ENCODE measurements around the gene MRFAP1L1.

Gene MRFAP1L1

GRCh38 chr4:6703786-6704185 lies 5.9 kb downstream of the MRFAP1L1 start:
- TF ChIP-seq CTCF (IDR thresholded peaks at IDR 0.05; ENCODE audit: low read depth, low read length, missing control alignments): no peak
- in situ Hi-C loops (cut with HindIII; ENCODE audit: low pct_ligation_motif_present, low sequenced_read_pairs): no loop called here
- Histone ChIP-seq H3K27ac (no peak overlapping the region), H3K4me3 (ENCODE audit: low read depth, low read length) (no peak overlapping the region), H3K36me3 (replicated peaks) (peaks cover 6% of the 10 kb centered on the region), H3K27me3 (replicated peaks) (no peaks in the 10 kb centered on the region)
- no peak for DNase-seq

DNA sequence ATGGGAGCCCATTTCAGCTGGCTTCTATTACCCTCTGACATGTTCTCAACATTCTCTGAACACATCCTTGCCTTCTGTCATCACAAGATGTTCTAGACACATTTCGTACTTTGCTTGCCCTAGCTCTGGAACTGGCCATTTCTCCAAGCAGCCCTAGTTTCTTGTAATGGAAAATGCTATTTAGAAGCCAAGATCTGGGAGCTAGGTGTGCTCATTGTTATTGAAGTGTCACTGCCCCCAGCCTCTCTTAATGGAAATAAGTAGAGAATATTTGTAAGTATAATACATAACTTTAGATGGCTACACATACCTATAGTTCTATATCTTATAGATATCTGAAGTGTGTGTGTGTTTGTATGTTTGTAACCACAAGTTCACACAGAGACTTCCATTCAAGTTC lies 6.9 kb downstream of the MRFAP1L1 start:
- Histone ChIP-seq H3K27ac (no peak overlapping the region), H3K36me3 (replicated peaks) (peaks cover 6% of the 10 kb centered on the region), H3K4me3 (ENCODE audit: low read depth, low read length) (no peak overlapping the region), H3K27me3 (replicated peaks) (no peaks in the 10 kb centered on the region)
- TF ChIP-seq CTCF (IDR thresholded peaks at IDR 0.05; ENCODE audit: low read depth, low read length, missing control alignments): no peak
- in situ Hi-C loops (cut with HindIII; ENCODE audit: low pct_ligation_motif_present, low sequenced_read_pairs): no loop called here
- DNase-seq: no peak

DNA sequence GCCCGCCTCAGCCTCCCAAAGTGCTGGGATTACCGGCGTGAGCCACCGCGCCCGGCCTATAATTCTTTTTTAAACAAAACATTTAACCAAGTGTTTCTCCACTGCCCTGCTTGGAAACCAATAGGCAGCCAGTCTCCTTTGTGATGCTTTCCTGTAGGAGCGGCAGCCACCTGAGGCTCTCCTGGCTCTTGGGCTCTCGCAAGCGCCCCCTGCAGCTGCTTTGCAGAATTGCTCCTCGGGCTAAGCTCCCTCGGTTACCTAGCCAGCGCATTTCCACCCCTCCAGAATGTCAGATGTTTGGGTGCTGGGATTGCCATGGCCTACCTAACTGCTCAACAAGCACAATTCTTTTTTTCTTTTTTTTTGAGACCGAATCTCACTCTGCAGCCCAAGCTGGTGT lies 8.3 kb downstream of the MRFAP1L1 start:
- no peaks in the 10 kb centered on the region for H3K27me3 ChIP-seq (replicated peaks)

GRCh38 chr4:6699903-6700302 lies 9.8 kb downstream of the MRFAP1L1 start:
- Histone ChIP-seq H3K36me3 (replicated peaks) (peaks cover 2% of the 10 kb centered on the region), H3K4me3 (ENCODE audit: low read depth, low read length) (no peak overlapping the region), H3K27ac (no peak overlapping the region), H3K27me3 (replicated peaks) (no peaks in the 10 kb centered on the region)
- no peak for TF ChIP-seq CTCF (IDR thresholded peaks at IDR 0.05; ENCODE audit: low read depth, low read length, missing control alignments)
- in situ Hi-C loops (cut with HindIII; ENCODE audit: low pct_ligation_motif_present, low sequenced_read_pairs): no loop called here
- no peak for DNase-seq

More for the DNA sequence above, 8.3 kb downstream of the MRFAP1L1 start:
- no peak for DNase-seq
- no peak overlapping the region for H3K27ac ChIP-seq
- H3K4me3 ChIP-seq (ENCODE audit: low read depth, low read length): no peak overlapping the region
- peak; percentile 52 for TF ChIP-seq CTCF (IDR thresholded peaks at IDR 0.05; ENCODE audit: low read depth, low read length, missing control alignments)
- in situ Hi-C loops (cut with HindIII; ENCODE audit: low pct_ligation_motif_present, low sequenced_read_pairs): no loop called here
- H3K36me3 ChIP-seq (replicated peaks): peaks cover 2% of the 10 kb centered on the region

DNA sequence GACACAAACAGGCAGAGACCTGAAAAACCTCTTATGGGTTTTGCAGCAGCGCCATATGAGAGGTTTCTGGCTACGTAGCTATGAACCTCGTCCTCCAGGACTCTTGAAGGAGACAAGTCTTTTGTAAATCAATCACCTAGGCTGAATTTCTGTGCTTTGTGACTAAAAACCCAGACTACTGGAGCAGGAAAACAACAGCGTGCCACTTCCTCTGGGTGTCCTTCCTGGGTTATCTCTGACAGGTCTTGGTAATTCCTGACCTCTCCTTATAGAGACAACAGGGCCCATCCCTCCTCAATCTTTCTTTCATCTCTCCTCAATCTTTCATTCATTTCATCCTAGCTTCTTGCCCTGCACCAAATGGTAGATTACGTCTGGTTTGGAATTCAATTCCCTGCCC lies 10.3 kb downstream of the MRFAP1L1 start:
- H3K4me3 ChIP-seq (ENCODE audit: low read depth, low read length): no peak overlapping the region
- TF ChIP-seq CTCF (IDR thresholded peaks at IDR 0.05; ENCODE audit: low read depth, low read length, missing control alignments): no peak
- in situ Hi-C loops (cut with HindIII; ENCODE audit: low pct_ligation_motif_present, low sequenced_read_pairs): no loop called here
- H3K27ac ChIP-seq: no peak overlapping the region
- H3K36me3 ChIP-seq (replicated peaks): peaks cover 2% of the 10 kb centered on the region
- H3K27me3 ChIP-seq (replicated peaks): no peaks in the 10 kb centered on the region
- DNase-seq: no peak

DNA sequence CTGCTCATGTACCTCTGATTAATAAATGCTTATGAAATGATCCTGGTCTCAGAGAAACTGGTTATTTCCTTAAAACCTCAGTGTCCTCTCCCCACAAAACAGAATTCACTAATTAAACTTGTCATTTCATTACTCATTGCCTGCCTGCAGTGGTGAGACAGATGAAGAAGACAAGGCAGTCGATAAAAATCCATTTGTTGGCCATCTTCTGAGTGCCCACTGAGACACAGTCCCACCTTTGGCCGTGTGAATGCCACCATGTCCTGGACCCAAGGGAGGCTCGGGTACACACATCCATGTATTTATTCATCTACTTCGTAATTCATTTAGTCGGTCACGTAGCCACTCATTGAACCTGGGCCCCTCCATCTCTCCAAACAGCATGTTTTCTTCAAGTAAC lies 12.5 kb downstream of the MRFAP1L1 start:
- no peaks in the 10 kb centered on the region for H3K27me3 ChIP-seq (replicated peaks)
- DNase-seq: no peak
- H3K36me3 ChIP-seq (replicated peaks): no peaks in the 10 kb centered on the region
- no peak overlapping the region for H3K27ac ChIP-seq
- in situ Hi-C loops (cut with HindIII; ENCODE audit: low pct_ligation_motif_present, low sequenced_read_pairs): no loop called here
- TF ChIP-seq CTCF (IDR thresholded peaks at IDR 0.05; ENCODE audit: low read depth, low read length, missing control alignments): no peak
- no peak overlapping the region for H3K4me3 ChIP-seq (ENCODE audit: low read depth, low read length)
